Measurements from ENCODE around the gene SRBD1. TPM values are rescaled to one million over a fixed set of nuclear protein-coding genes. Genes with fewer than 3 reads are reported as not detected.
"Not testable (repeated sequence)": the region's sequence is repeated elsewhere in the genome, so short reads cannot be mapped to it uniquely, and the experiment has no call there.

SRBD1 gene
- total RNA-seq, 5 donors from 2014 or later (not counting 1 experiment from before 2014, with no cell fraction given), result 16.1 to 22.8 (median 20.7) TPM

DNA sequence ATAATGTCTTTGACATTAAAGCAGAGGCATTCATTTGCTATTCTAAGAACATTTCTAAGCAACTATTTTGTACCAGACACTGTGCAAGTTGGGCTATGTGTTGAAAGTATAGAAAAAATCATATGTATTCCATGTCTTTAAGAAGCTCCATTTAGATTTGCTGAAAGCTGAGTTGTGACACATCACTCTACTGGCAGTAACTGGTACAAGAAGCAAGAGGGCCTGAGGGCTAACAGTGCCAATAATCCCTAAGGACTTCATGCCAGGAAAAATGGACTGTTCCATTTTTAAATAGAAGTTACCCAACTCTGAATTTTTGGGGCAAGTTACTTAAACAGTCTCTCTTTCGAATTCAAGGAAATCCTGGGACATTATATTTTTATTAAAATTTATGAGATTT is 178.7 kb downstream of the SRBD1 start:
- no peaks in the 10 kb centered on the region for H3K27me3 ChIP-seq (replicated peaks in 1 of 2; ENCODE audit: control insufficient read depth in 2 of 2, extremely low read depth in 1 of 2, insufficient read depth in 2 of 2, low read length in 1 of 2)
- no CpG with 5 or more reads among the region's 1 CpG for WGBS (ENCODE audit: insufficient coverage)
- no peaks in the 10 kb centered on the region for H3K4me1 ChIP-seq (ENCODE audit: control insufficient read depth in 1 of 2, extremely low read depth in 1 of 2, insufficient read depth in 2 of 2, low read length in 2 of 2)
- H3K9me3 ChIP-seq, result no peaks in the 10 kb centered on the region
- no peak overlapping the region for H3K27ac ChIP-seq (ENCODE audit: low read length)
- Mint-ChIP-seq H3K27ac (no peak overlapping the region), H3K9me3 (peaks cover 0 to 10% (median 3%) of the 10 kb centered on the region in 3 donors), H3K4me1 (peaks cover 3 to 19% (median 8%) of the 10 kb centered on the region in 3 donors), H3K36me3 (peaks cover 47% of the 10 kb centered on the region), H3K4me3 (no peak overlapping the region), H3K27me3 (no peaks in the 10 kb centered on the region)
- H3K36me3 ChIP-seq (ENCODE audit: control insufficient read depth in 2 of 2, extremely low read depth in 1 of 2, insufficient read depth in 1 of 2, low read length in 1 of 2), result peaks cover 0 to 2% of the 10 kb centered on the region in 2 donors
- CTCF ChIA-PET, result no interaction called here
- ATAC-seq (replicated peaks in 1 of 4) (no peak), DNase-seq (no peak)
- H3K4me3 ChIP-seq (ENCODE audit: control insufficient read depth in 1 of 2, extremely low read depth in 1 of 2, low read length in 1 of 2), result no peak overlapping the region
- POLR2A ChIA-PET, result no interaction called here

DNA sequence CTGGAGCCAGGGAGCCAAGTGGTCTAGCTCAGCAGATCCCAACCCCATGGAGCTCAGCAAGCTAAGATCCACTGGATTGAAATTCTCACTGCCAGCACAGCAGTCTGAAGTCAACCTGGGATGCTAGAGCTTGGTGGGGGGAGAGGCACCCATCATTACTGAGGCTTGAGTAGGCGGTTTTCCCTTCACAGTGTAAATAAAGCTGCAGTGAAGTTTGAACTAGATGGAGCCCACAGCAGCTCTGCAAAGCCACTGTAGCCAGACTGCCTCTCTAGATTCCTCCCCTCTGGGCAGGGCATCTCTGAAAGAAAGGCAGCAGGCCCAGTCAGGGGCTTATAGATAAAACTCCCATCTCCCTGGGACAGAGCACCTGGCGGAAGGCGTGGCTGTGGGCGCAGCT is 185.0 kb downstream of the SRBD1 start:
- DNase-seq; H3K9me3 ChIP-seq; CTCF ChIA-PET; POLR2A ChIA-PET; H3K27ac Mint-ChIP-seq; H3K36me3 ChIP-seq (ENCODE audit: control insufficient read depth in 2 of 2, extremely low read depth in 1 of 2, insufficient read depth in 1 of 2, low read length in 1 of 2); ATAC-seq (replicated peaks in 1 of 4); H3K27ac ChIP-seq (ENCODE audit: low read length); H3K4me1 ChIP-seq (ENCODE audit: control insufficient read depth in 1 of 2, extremely low read depth in 1 of 2, insufficient read depth in 2 of 2, low read length in 2 of 2); H3K4me3 Mint-ChIP-seq; H3K27me3 Mint-ChIP-seq; H3K27me3 ChIP-seq (replicated peaks in 1 of 2; ENCODE audit: control insufficient read depth in 2 of 2, extremely low read depth in 1 of 2, insufficient read depth in 2 of 2, low read length in 1 of 2); H3K4me3 ChIP-seq (ENCODE audit: control insufficient read depth in 1 of 2, extremely low read depth in 1 of 2, low read length in 1 of 2); H3K9me3 Mint-ChIP-seq: not testable (repeated sequence)
- 100% methylated on average over 4 of the region's 4 CpGs for WGBS (ENCODE audit: insufficient coverage)
- H3K36me3 Mint-ChIP-seq, result peaks cover 30% of the 10 kb centered on the region
- H3K4me1 Mint-ChIP-seq, result peaks cover 3 to 20% (median 9%) of the 10 kb centered on the region in 3 donors

DNA sequence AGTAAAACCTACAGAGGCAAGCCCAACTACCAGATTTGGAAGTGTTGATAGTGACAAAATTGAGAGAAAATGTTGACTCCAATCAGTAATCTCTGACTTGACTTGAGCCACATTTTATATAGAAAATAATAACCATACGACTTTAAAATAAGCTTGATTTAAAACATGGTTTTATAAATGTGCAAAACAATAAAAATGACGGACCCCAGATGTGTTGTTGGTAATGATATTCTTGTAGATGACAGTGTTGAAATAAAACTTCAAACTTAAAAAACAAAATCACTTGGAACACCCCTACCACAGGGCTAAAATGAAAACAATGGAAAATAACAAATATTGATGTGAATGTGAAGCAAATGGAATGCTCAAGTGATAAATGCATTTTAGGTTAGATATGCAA is 188.1 kb downstream of the SRBD1 start:
- Mint-ChIP-seq H3K4me1 (peaks cover 1 to 6% (median 4%) of the 10 kb centered on the region in 3 donors), H3K36me3 (peaks cover 35% of the 10 kb centered on the region), H3K27ac (no peak overlapping the region), H3K4me3 (no peak overlapping the region), H3K9me3 (no peaks in the 10 kb centered on the region), H3K27me3 (no peaks in the 10 kb centered on the region)
- Histone ChIP-seq H3K27ac (ENCODE audit: low read length) (no peak overlapping the region), H3K27me3 (replicated peaks in 1 of 2; ENCODE audit: control insufficient read depth in 2 of 2, extremely low read depth in 1 of 2, insufficient read depth in 2 of 2, low read length in 1 of 2) (no peaks in the 10 kb centered on the region), H3K4me3 (ENCODE audit: control insufficient read depth in 1 of 2, extremely low read depth in 1 of 2, low read length in 1 of 2) (no peak overlapping the region), H3K4me1 (ENCODE audit: control insufficient read depth in 1 of 2, extremely low read depth in 1 of 2, insufficient read depth in 2 of 2, low read length in 2 of 2) (no peaks in the 10 kb centered on the region), H3K36me3 (ENCODE audit: control insufficient read depth in 2 of 2, extremely low read depth in 1 of 2, insufficient read depth in 1 of 2, low read length in 1 of 2) (peaks cover 0 to 13% of the 10 kb centered on the region in 2 donors), H3K9me3 (no peaks in the 10 kb centered on the region)
- POLR2A ChIA-PET, result no interaction called here
- WGBS (ENCODE audit: insufficient coverage), result no CpG with 5 or more reads among the region's 2 CpGs
- ATAC-seq (replicated peaks in 1 of 4) (no peak), DNase-seq (no peak)
- CTCF ChIA-PET, result no interaction called here

DNA sequence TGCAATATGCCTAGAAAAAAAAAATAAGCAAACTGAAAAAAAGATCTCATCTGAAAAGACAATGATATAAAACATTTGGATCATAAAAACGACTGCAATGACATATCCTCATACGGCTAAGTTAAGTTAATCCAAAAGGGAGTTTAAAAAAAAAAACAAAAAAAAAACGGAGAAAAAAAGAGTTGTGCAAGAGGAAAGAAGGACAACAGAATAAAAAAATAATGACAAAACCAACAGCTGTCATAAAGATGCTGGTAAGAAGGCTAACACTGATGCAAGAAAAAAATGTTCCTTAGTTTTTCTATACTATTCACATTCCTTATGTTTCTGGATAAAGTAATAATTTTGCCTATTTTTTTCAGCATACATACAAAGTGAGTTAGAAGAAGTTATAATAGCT is 192.5 kb downstream of the SRBD1 start:
- H3K4me3 Mint-ChIP-seq, result no peak overlapping the region
- H3K36me3 Mint-ChIP-seq, result peaks cover 33% of the 10 kb centered on the region
- Histone ChIP-seq H3K4me1 (ENCODE audit: control insufficient read depth in 1 of 2, extremely low read depth in 1 of 2, insufficient read depth in 2 of 2, low read length in 2 of 2) (no peaks in the 10 kb centered on the region), H3K9me3 (no peaks in the 10 kb centered on the region), H3K4me3 (ENCODE audit: control insufficient read depth in 1 of 2, extremely low read depth in 1 of 2, low read length in 1 of 2) (no peak overlapping the region), H3K27ac (ENCODE audit: low read length) (no peak overlapping the region), H3K36me3 (ENCODE audit: control insufficient read depth in 2 of 2, extremely low read depth in 1 of 2, insufficient read depth in 1 of 2, low read length in 1 of 2) (peaks cover 0 to 18% of the 10 kb centered on the region in 2 donors), H3K27me3 (replicated peaks in 1 of 2; ENCODE audit: control insufficient read depth in 2 of 2, extremely low read depth in 1 of 2, insufficient read depth in 2 of 2, low read length in 1 of 2) (no peaks in the 10 kb centered on the region)
- no peaks in the 10 kb centered on the region for H3K27me3 Mint-ChIP-seq
- H3K4me1 Mint-ChIP-seq, result peaks cover 0 to 1% (median 0%) of the 10 kb centered on the region in 3 donors
- ChIA-PET POLR2A (no interaction called here), CTCF (interaction anchor here in 1 of 2 donors (0.7 kb wide), 1 partner anchor 98 kb away, joined by 9 read pairs; no protein-coding TSS in a partner anchor)
- DNase-seq (no peak), ATAC-seq (replicated peaks in 1 of 4) (no peak)
- no peaks in the 10 kb centered on the region for H3K9me3 Mint-ChIP-seq
- no CpG with 5 or more reads among the region's 3 CpGs for WGBS (ENCODE audit: insufficient coverage)
- H3K27ac Mint-ChIP-seq, result no peak overlapping the region

DNA sequence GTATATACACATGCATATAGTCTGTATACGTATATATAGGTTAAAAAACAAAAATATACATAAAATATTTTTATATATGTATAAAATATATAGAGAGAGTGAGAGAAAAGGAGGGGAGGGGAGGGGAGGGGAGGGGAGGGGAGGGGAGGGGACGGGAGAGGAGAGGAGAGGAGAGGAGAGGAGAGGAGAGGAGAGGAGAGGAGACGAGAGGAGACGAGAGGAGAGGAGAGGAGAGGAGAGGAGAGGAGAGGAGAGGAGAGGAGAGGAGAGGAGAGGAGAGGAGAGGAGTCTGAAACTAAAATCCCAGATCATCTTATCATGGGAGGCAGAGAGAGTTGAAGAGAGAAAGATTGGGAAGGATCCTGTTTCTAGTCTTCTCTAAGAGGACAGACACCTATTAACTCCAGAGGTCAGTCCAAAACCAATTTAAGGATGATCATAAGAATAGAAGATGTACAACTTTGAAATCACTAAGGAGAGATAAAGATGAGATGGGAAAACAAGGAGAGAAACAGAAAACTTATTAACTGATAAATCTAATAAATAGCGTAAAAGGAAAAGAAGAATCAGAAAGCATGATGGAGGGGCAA is 195.4 kb downstream of the SRBD1 start:
- CTCF ChIA-PET, result no interaction called here
- Mint-ChIP-seq H3K4me3 (no peak overlapping the region), H3K4me1 (no peaks in the 10 kb centered on the region), H3K27ac (no peak overlapping the region), H3K36me3 (peaks cover 49% of the 10 kb centered on the region), H3K9me3 (no peaks in the 10 kb centered on the region), H3K27me3 (no peaks in the 10 kb centered on the region)
- H3K36me3 ChIP-seq (ENCODE audit: control insufficient read depth in 2 of 2, extremely low read depth in 1 of 2, insufficient read depth in 1 of 2, low read length in 1 of 2), result peaks cover 4 to 34% of the 10 kb centered on the region in 2 donors
- H3K4me1 ChIP-seq (ENCODE audit: control insufficient read depth in 1 of 2, extremely low read depth in 1 of 2, insufficient read depth in 2 of 2, low read length in 2 of 2), result no peaks in the 10 kb centered on the region
- no peak for ATAC-seq (replicated peaks in 1 of 4)
- H3K4me3 ChIP-seq (ENCODE audit: control insufficient read depth in 1 of 2, extremely low read depth in 1 of 2, low read length in 1 of 2), result no peak overlapping the region
- H3K27ac ChIP-seq (ENCODE audit: low read length), result no peak overlapping the region
- DNase-seq, result no peak
- WGBS (ENCODE audit: insufficient coverage), result no CpG with 5 or more reads among the region's 5 CpGs
- H3K9me3 ChIP-seq, result no peaks in the 10 kb centered on the region
- POLR2A ChIA-PET, result no interaction called here
- H3K27me3 ChIP-seq (replicated peaks in 1 of 2; ENCODE audit: control insufficient read depth in 2 of 2, extremely low read depth in 1 of 2, insufficient read depth in 2 of 2, low read length in 1 of 2), result no peaks in the 10 kb centered on the region

DNA sequence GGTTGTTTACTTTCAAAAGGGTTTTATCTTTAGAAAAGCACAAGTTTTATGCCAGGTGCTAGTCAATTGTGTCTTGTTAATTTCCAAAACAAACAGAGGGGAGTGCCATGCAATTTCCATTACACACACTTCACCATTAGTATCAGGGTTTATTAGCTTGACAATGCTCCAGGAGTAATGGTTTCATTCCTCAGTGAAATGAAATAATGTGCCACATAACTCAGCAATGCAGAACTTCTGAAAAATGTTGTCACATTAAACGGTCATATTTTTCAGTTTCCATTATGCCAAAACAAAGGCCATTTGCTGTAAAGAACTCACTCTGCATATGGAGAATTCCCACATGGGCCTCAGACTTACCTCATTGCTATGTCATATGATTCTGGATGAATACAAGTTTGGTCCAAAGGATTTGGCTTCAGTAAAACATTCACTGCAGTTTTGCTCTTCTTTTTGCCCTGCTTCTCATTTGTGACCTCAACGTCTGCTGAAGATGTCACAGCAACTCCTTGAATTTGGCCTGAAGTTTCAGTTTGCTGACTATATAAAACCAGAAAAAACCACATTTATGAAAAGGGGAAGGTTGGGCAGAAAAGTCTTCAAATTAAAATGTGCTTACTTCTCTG is 198.2 kb downstream of the SRBD1 start:
- WGBS (ENCODE audit: insufficient coverage), result no CpG with 5 or more reads among the region's 2 CpGs
- Mint-ChIP-seq H3K27me3 (no peaks in the 10 kb centered on the region), H3K36me3 (peaks cover 50% of the 10 kb centered on the region), H3K4me1 (no peaks in the 10 kb centered on the region), H3K9me3 (no peaks in the 10 kb centered on the region), H3K4me3 (no peak overlapping the region), H3K27ac (no peak overlapping the region)
- DNase-seq (no peak), ATAC-seq (replicated peaks in 1 of 4) (no peak)
- ChIA-PET CTCF (interaction anchor here in 1 of 2 donors (0.6 kb wide), 1 partner anchor 9 kb away, joined by 3 read pairs; no protein-coding TSS in a partner anchor), POLR2A (no interaction called here)
- no peaks in the 10 kb centered on the region for H3K9me3 ChIP-seq
- peaks cover 6 to 25% of the 10 kb centered on the region in 2 donors for H3K36me3 ChIP-seq (ENCODE audit: control insufficient read depth in 2 of 2, extremely low read depth in 1 of 2, insufficient read depth in 1 of 2, low read length in 1 of 2)
- H3K27me3 ChIP-seq (replicated peaks in 1 of 2; ENCODE audit: control insufficient read depth in 2 of 2, extremely low read depth in 1 of 2, insufficient read depth in 2 of 2, low read length in 1 of 2), result no peaks in the 10 kb centered on the region
- H3K27ac ChIP-seq (ENCODE audit: low read length), result no peak overlapping the region
- no peak overlapping the region for H3K4me3 ChIP-seq (ENCODE audit: control insufficient read depth in 1 of 2, extremely low read depth in 1 of 2, low read length in 1 of 2)
- no peaks in the 10 kb centered on the region for H3K4me1 ChIP-seq (ENCODE audit: control insufficient read depth in 1 of 2, extremely low read depth in 1 of 2, insufficient read depth in 2 of 2, low read length in 2 of 2)

Data from T-cell (primary cell).